SK-N-SH (cell line): Measurements from ENCODE around the gene ITPRIPL2. TPM values are rescaled to one million over a fixed set of nuclear protein-coding genes. Genes with fewer than 3 reads are reported as not detected.

Experiments used
- CTCF ChIA-PET: fragments of 300-600, 350-600 bp; formaldehyde crosslinking; extraction: SDS; loops from one replicate; lab custom pipeline; 2021; lab: Yijun Ruan, JAX
- POLR2A ChIA-PET: fragments of 350-600 bp; sonication (Branson Sonifier 250); formaldehyde crosslinking; extraction: SDS; loops from one replicate; lab custom pipeline; 2020; ENCODE audit warnings: antibody characterized with exemption, inconsistent platforms; lab: Yijun Ruan, JAX
- DNase-seq: peaks from one replicate; pipeline ENCODE4 v3.0.0; 2012
- H2AFZ ChIP-seq: fragments of 200-600 bp; sonication (generic); 2 replicates; pipeline ENCODE4 v1.8.1; 2016; ENCODE audit warnings: antibody characterized with exemption, mild to moderate bottlenecking, low read depth
- H3F3A ChIP-seq: fragments of 200-600 bp; sonication (generic); replicated peaks from 2 replicates; pipeline ENCODE3; 2016; ENCODE audit warnings: antibody characterized with exemption, mild to moderate bottlenecking; ENCODE audit not compliant: insufficient read depth
- H3K27ac ChIP-seq, 2 experiments: fragments of 200-500 bp in 1 of 2; fragments of 200-600 bp in 1 of 2; sonication (Bioruptor generic) in 1 of 2; sonication (generic), shearing (Covaris generic) in 1 of 2; 2 replicates each; pipeline versions ENCODE4 v1.5.1 to v1.6.1; 2014 to 2016; ENCODE audit warnings: low read depth in 2 of 2, inconsistent platforms in 1 of 2, low read length in 1 of 2, mild to moderate bottlenecking in 1 of 2, mixed read lengths in 1 of 2
- H3K27me3 ChIP-seq: fragments of 200-600 bp; sonication (generic), shearing (Covaris generic); 2 replicates; pipeline ENCODE4 v1.6.1; 2016; ENCODE audit warnings: mixed run types; ENCODE audit not compliant: insufficient read depth
- H3K36me3 ChIP-seq, 2 experiments: fragments of 200-500 bp in 1 of 2; fragments of 200-600 bp in 1 of 2; sonication (Bioruptor generic) in 1 of 2; sonication (generic) in 1 of 2; replicated peaks in 1 of 2; 2 replicates each; pipeline versions ENCODE3 to v1.5.1; 2014 to 2016; ENCODE audit warnings: low read length in 1 of 2, mild to moderate bottlenecking in 1 of 2; ENCODE audit not compliant: insufficient read depth in 2 of 2, control insufficient read depth in 1 of 2
- H3K4me1 ChIP-seq, 2 experiments: fragments of 200-500 bp in 1 of 2; fragments of 200-600 bp in 1 of 2; sonication (Bioruptor generic) in 1 of 2; sonication (generic), shearing (Covaris generic) in 1 of 2; 2 replicates each; pipeline versions ENCODE4 v1.5.1 to v1.6.1; 2014 to 2016; ENCODE audit warnings: low read depth in 1 of 2, low read length in 1 of 2, mixed run types in 1 of 2; ENCODE audit not compliant: insufficient read depth in 2 of 2, control insufficient read depth in 1 of 2
- H3K4me2 ChIP-seq: fragments of 200-600 bp; sonication (generic), shearing (Covaris generic); 2 replicates; pipeline ENCODE4 v1.6.1; 2017; ENCODE audit warnings: mixed run types
- H3K4me3 ChIP-seq, 2 experiments: fragments of 200-500 bp in 1 of 2; fragments of 200-600 bp in 1 of 2; sonication (Bioruptor generic) in 1 of 2; sonication (generic), shearing (Covaris generic) in 1 of 2; 2 replicates each; pipeline versions ENCODE4 v1.5.1 to v1.8.1; 2014 to 2016; ENCODE audit warnings: low read depth in 2 of 2, inconsistent platforms in 1 of 2, low read length in 1 of 2, mild to moderate bottlenecking in 1 of 2, mixed read lengths in 1 of 2, moderate library complexity in 1 of 2
- H3K79me2 ChIP-seq: fragments of 200-600 bp; sonication (generic); 2 replicates; pipeline ENCODE4 v1.8.1; 2017; ENCODE audit warnings: mild to moderate bottlenecking; ENCODE audit not compliant: insufficient read depth
- H3K9ac ChIP-seq: fragments of 200-600 bp; sonication (generic); 2 replicates; pipeline ENCODE4 v1.6.1; 2017; ENCODE audit warnings: mixed run types
- H3K9me2 ChIP-seq: fragments of 200-600 bp; sonication (generic); 2 replicates; pipeline ENCODE4 v1.6.1; 2017; ENCODE audit warnings: mixed run types
- H3K9me3 ChIP-seq: fragments of 200-600 bp; sonication (generic); 2 replicates; pipeline ENCODE4 v1.6.1; 2017; ENCODE audit warnings: mixed run types, mild to moderate bottlenecking, moderate library complexity
- H4K20me1 ChIP-seq: fragments of 200-600 bp; sonication (generic); 2 replicates; pipeline ENCODE4 v1.6.1; 2017; ENCODE audit warnings: mild to moderate bottlenecking, mixed run types; ENCODE audit not compliant: insufficient read depth
- EP300 ChIP-seq, 2 experiments: IDR thresholded peaks; 2 replicates each; pipeline versions ENCODE4 v1.4.0 to v1.6.1; 2012; ENCODE audit warnings: borderline replicate concordance in 1 of 2, low read depth in 1 of 2, low read length in 1 of 2
- EZH2phosphoT487 ChIP-seq: fragments of 200-600 bp; sonication (generic); IDR thresholded peaks from 2 replicates; pipeline ENCODE4 v1.6.1; 2017; ENCODE audit warnings: low read depth, mixed run types, mild to moderate bottlenecking, antibody characterized with exemption, moderate library complexity, borderline replicate concordance
- FOSL2 ChIP-seq: IDR thresholded peaks from 2 replicates; pipeline ENCODE4 v1.4.0; 2012; ENCODE audit warnings: low read depth, mild to moderate bottlenecking, moderate library complexity, borderline replicate concordance
- FOXM1 ChIP-seq: IDR thresholded peaks from 2 replicates; pipeline ENCODE4 v1.4.0; 2012; ENCODE audit warnings: low read depth, mild to moderate bottlenecking
- GABPA ChIP-seq: IDR thresholded peaks from 2 replicates; pipeline ENCODE4 v1.4.0; 2012; ENCODE audit warnings: low read depth, mild to moderate bottlenecking
- IRF3 ChIP-seq: fragments of 150-350 bp; IDR thresholded peaks from 2 replicates; pipeline ENCODE4 v1.6.1; 2016; ENCODE audit warnings: mild to moderate bottlenecking, low read depth, low read length
- JUND ChIP-seq: IDR thresholded peaks from 2 replicates; pipeline ENCODE4 v1.4.0; 2012
- MAX ChIP-seq: IDR thresholded peaks from 2 replicates; pipeline ENCODE4 v1.4.0; 2012; ENCODE audit warnings: low read depth
- MXI1 ChIP-seq: IDR thresholded peaks from 2 replicates; pipeline ENCODE4 v1.6.1; 2012; ENCODE audit warnings: mild to moderate bottlenecking, low read depth, low read length, improper control_type of control experiment
- NFIC ChIP-seq: IDR thresholded peaks from 2 replicates; pipeline ENCODE4 v1.4.0; 2012; ENCODE audit warnings: borderline replicate concordance
- POLR2AphosphoS5 ChIP-seq: IDR thresholded peaks from 2 replicates; pipeline ENCODE4 v1.6.1; 2012; ENCODE audit warnings: low read depth, low read length
- RFX5 ChIP-seq: IDR thresholded peaks from 2 replicates; pipeline ENCODE4 v1.6.1; 2012; ENCODE audit warnings: mild to moderate bottlenecking, improper control_type of control experiment, low read length
- RXRA ChIP-seq: IDR thresholded peaks from 2 replicates; pipeline ENCODE4 v1.4.0; 2012; ENCODE audit warnings: low read depth, mild to moderate bottlenecking, borderline replicate concordance
- SMC3 ChIP-seq: IDR thresholded peaks from 2 replicates; pipeline ENCODE4 v1.6.1; 2012; ENCODE audit warnings: low read depth, low read length, improper control_type of control experiment
- TAF1 ChIP-seq: IDR thresholded peaks from 2 replicates; pipeline ENCODE4 v1.6.1; 2012; ENCODE audit warnings: low read depth, mild to moderate bottlenecking, low read length, moderate library complexity, borderline replicate concordance
- TEAD4 ChIP-seq: IDR thresholded peaks from 2 replicates; pipeline ENCODE4 v1.4.0; 2012; ENCODE audit warnings: mild to moderate bottlenecking, borderline replicate concordance; ENCODE audit not compliant: insufficient read depth
- USF2 ChIP-seq: fragments of 150-350 bp; IDR thresholded peaks from 2 replicates; pipeline ENCODE4 v1.6.1; 2017; ENCODE audit warnings: antibody characterized with exemption, low read length, low read depth, borderline replicate concordance
- YY1 ChIP-seq: IDR thresholded peaks from 2 replicates; pipeline ENCODE4 v1.4.0; 2012; ENCODE audit warnings: low read depth, mild to moderate bottlenecking
- WGBS: methylation state at CpG from one replicate; pipeline ENCODE4 v1.1.6; 2017; ENCODE audit warnings: low lambda C conversion rate; 5-methylcytosine and 5-hydroxymethylcytosine counted together
- polyA plus RNA-seq, 3 experiments: library from polyadenylated mRNA; depleted of rRNA; stranded (reverse); fragments of >200 nt; gene quantifications; 2 replicates each; pipeline ENCODE4 v1.2.3, GENCODE V29; 2012

ITPRIPL2 gene
- polyA plus RNA-seq, 1 of the 3 experiments (the other 2 are of a cell fraction): 4.3 TPM

DNA sequence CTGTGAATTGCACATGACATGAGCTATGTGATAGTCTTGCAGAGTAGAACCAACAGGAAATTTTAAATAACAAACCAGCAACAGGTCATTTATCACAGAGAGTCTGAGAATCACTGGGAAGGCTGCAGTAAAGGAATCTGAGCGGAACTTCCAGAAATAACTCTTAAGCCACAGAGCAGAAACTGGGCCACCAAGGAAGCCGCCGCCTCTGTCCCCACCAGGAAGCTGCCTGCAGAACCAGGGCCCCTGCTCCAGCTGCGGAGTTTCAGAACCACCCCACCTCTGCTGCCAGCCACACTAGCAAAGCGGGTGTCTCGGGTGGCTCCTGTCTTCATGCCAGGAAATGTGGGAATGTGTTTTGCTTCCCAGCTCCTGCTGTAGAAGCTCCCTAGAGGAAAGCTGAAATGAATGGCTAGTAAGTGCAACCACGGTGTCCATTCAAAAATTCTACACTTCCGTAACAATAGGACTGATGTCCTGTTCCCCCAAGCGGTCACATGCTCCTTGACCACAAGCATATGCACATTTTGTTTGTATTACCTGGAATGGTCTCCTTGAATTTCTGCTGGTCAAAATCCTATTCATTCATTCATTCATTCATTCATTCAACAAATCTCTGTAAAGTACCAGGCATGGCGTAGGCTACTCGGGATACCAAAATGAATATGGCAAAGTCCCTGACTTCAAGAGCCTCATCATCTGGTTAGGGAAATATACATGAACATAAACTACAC lies 7.7 kb upstream of the ITPRIPL2 start:
- Histone ChIP-seq H3K4me2 (no peak overlapping the region), H3K4me1 (no peaks in the 10 kb centered on the region), H3K4me3 (no peak overlapping the region), H2AFZ (no peak overlapping the region), H3K27me3 (no peaks in the 10 kb centered on the region), H3K9me3 (no peaks in the 10 kb centered on the region), H3K79me2 (no peaks in the 10 kb centered on the region), H3K9ac (no peak overlapping the region), H3F3A (peaks cover 3% of the 10 kb centered on the region), H4K20me1 (no peaks in the 10 kb centered on the region), H3K9me2 (no peaks in the 10 kb centered on the region), H3K36me3 (no peaks in the 10 kb centered on the region), H3K27ac (no peak overlapping the region)
- CTCF ChIA-PET: interaction anchor here (1.1 to 7.7 kb wide), 2 partner anchors 16 to 20 kb away, joined by 3 to 35 read pairs; no protein-coding TSS in a partner anchor
- POLR2A ChIA-PET: no interaction called here
- no peak for DNase-seq
- 78% methylated on average over 10 of the region's 11 CpGs for WGBS
- TF ChIP-seq TEAD4 (no peak), EZH2phosphoT487 (no peak), MXI1 (no peak), FOSL2 (no peak), RXRA (no peak)

DNA sequence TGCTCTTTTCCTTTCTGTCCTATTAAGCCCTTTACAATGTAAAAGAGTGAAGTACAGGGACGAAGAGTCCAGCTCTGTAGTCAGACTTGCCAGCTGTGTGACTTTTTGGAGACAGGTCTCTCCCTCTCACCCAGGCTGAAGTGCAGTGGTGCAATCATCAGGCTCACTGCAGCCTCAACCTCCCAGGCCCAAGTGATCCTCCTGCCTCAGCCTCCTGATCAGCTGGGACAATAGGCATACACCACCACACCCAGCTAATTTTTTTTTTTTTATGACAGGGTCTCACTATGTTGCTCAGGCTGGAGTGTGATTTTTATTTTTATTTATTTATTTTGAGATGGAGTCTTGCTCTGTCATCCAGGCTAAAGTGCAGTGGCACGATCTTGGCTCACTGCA lies 7.1 kb upstream of the ITPRIPL2 start:
- ChIA-PET POLR2A (no interaction called here), CTCF (interaction anchor here (1.1 to 7.7 kb wide), 2 partner anchors 17 to 20 kb away, joined by 3 to 35 read pairs; no protein-coding TSS in a partner anchor)
- 97% methylated on average over 2 of the region's 2 CpGs for WGBS

More for the DNA sequence above, 7.1 kb upstream of the ITPRIPL2 start:
- no peak overlapping the region for H3K4me2 ChIP-seq
- peaks cover 4% of the 10 kb centered on the region for H3F3A ChIP-seq
- no peaks in the 10 kb centered on the region for H3K27me3 ChIP-seq
- H3K9me3 ChIP-seq: no peaks in the 10 kb centered on the region
- H3K4me3 ChIP-seq: no peak overlapping the region
- H3K9me2 ChIP-seq: no peaks in the 10 kb centered on the region
- H3K79me2 ChIP-seq: no peaks in the 10 kb centered on the region
- H4K20me1 ChIP-seq: no peaks in the 10 kb centered on the region
- H3K36me3 ChIP-seq: no peaks in the 10 kb centered on the region
- TF ChIP-seq TAF1 (no peak), GABPA (no peak), POLR2AphosphoS5 (no peak), MAX (no peak), JUND (no peak), NFIC (no peak), RXRA (no peak), EZH2phosphoT487 (no peak), MXI1 (no peak), TEAD4 (no peak), FOXM1 (no peak), EP300 (IDR thresholded peaks at IDR 0.05; ENCODE audit: borderline replicate concordance in 1 of 2, low read depth in 1 of 2, low read length in 1 of 2) (no peak), IRF3 (no peak), RFX5 (no peak), YY1 (no peak), USF2 (no peak), SMC3 (no peak)
- TF ChIP-seq, all 33 proteins: peak for 0
- Histone ChIP-seq H2AFZ (no peak overlapping the region), H3K4me1 (no peaks in the 10 kb centered on the region), H3K27ac (no peak overlapping the region), H3K9ac (no peak overlapping the region)
- no peak for DNase-seq
